ENCODE data around the gene CCDC85C.

CCDC85C gene

GRCh38 chr14:99476864-99477263, 127.1 kb downstream of the CCDC85C start:
- no peak for DNase-seq (ENCODE audit: low read depth in 2 of 2)

GRCh38 chr14:99475660-99476059, 128.3 kb downstream of the CCDC85C start:
- no peak for DNase-seq (ENCODE audit: low read depth in 2 of 2)

- no peak for DNase-seq (ENCODE audit: low read depth in 2 of 2)
Measured at GRCh38 chr14:99475179-99475578, 128.8 kb downstream of the CCDC85C start.

DNA sequence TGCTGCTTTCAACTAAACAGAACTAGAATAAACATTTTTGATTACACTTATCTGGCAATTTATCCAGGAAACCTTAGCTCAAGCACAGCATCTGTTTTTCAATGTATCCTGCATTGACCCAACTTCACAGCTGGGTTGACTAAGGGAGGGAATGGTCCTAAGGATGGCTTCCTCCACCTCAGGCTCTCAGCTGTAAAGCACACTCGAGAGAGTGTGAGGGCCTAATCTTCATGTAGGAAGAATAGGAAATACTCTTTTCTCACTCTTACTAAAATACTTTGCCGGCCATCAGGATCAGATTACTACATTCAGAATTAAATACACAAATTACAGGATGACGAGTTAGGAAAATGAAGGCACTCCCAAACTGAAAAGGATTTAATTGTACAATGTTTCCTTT, 130.5 kb downstream of the CCDC85C start:
- DNase-seq (ENCODE audit: low read depth in 2 of 2) = no peak

- DNase-seq (ENCODE audit: low read depth in 2 of 2) = no peak
Measured at GRCh38 chr14:99472937-99473336, 131.1 kb downstream of the CCDC85C start.

- DNase-seq (ENCODE audit: low read depth in 2 of 2) = no peak
Measured at GRCh38 chr14:99471731-99472130, 132.3 kb downstream of the CCDC85C start.

GRCh38 chr14:99468836-99469592, 135.0 kb downstream of the CCDC85C start:
- no peak for DNase-seq (ENCODE audit: low read depth in 2 of 2)

DNA sequence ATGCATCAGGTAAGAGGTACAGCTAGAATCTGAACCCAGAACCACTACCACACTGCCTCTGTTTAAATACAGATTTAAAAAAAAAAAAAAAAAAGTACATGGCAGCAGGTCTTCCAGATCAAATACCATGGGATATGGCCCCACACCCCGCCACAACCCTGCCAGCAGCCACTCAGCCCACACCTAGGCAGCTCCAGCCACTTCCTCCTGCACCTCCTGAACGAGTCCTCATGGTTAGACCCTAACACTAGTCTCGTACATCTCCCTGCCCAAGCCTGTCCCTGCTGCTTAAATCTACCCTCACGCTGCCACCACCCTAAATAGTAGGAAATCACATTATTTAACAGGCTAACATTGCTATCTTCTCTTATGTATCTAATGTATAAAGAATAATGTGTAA, 135.9 kb downstream of the CCDC85C start:
- DNase-seq (ENCODE audit: low read depth in 2 of 2) = no peak

GRCh38 chr14:99467336-99468078, 136.5 kb downstream of the CCDC85C start:
- DNase-seq (ENCODE audit: low read depth in 2 of 2) = no peak

DNA sequence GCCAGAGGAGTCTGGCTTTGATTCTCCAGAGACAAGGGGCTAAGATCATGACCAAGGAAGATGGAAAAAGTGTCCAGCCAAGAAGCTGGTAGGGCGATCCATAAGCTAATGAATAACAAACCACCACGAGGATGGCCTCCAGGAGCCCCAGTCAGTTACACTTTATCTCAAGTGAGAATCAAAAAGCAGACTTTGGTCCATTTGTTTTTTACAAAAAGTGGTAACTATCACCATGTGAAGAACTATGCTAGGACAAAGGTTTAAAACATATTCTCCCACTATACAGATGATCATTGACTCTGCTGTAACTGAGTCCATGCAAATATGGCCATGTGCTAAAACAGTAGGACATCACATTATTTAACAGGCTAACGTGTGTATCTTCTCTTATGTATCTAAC, 137.2 kb downstream of the CCDC85C start:
- DNase-seq (ENCODE audit: low read depth in 2 of 2) = no peak

DNA sequence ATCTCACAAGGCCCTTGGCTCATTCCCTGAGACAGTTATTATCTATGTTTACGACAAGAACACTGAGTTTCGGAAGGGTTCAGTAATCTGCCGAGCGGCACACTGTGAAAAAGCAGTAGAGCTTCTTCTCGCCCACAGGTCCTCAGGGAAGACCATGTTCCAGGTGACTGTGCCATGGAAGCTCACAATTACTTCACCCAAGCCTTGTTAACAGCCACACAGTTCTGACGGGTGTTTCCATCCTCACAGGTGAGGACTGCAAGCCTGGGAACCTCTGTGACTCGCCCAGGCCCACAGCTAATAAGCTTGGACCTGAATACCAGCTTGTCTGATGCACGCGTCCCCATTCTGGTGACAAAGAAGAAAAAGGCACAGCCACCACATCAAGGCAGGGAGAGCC, 138.7 kb downstream of the CCDC85C start:
- DNase-seq (ENCODE audit: low read depth in 2 of 2) = no peak

DNA sequence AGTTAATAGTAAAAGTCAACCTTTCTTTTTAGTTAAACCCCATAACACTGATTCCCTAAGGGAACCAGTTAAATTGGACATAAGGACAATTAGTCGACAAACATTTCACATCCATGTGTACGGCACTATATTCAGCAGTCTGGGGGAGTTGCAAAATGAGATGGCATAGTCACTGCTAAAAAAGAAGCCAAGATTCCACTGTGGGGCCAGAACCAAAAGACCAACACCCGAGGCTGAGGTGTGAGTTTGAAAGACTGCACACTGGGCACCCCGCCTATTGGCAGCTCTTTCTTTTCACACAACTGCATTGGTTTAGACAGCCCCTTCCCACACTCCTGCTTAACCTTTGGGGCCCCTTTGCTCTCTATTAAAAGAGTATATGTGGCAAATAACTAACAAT, 140.0 kb downstream of the CCDC85C start:
- DNase-seq (ENCODE audit: low read depth in 2 of 2) = no peak

DNA sequence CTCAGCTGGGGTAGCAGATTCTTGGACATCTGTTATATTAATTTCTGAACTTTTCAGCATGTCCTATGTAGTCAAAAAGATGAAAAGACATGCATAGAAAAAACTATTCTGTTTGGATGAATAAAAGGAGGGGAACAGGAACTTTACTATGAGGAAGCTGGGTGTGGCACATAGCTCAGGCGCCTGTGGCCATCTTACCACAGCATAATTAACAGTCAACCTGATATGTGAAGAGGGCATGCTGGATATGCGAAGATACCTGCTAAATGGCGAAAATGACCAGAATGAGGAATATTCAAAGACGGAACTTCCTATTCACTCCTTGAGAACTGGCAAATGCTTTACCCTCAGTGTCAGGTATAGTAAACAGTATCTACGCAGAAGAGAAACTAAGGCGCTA, 141.8 kb downstream of the CCDC85C start:
- no peak for DNase-seq (ENCODE audit: low read depth in 2 of 2)

GRCh38 chr14:99461411-99462085, 142.5 kb downstream of the CCDC85C start:
- DNase-seq (ENCODE audit: low read depth in 2 of 2) = no peak

DNA sequence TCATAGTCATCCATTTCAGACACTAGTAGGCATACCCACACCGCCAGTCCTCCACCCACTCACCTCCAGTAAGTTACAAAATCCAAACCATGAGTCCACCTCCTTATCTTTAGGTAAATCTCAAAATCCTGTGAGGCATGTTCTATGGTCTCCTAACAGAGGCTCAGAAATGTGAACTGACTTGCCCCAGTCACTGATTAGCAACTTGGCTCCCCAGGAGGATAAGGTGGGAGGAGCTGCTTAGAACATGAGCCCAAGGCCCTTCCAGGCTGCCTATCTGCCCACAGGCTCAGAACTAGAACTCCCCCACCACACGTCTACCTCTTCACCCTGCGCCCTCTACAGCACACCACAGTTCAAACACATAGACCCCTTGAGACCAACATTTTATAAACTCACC, 143.2 kb downstream of the CCDC85C start:
- DNase-seq (ENCODE audit: low read depth in 2 of 2) = no peak

DNA sequence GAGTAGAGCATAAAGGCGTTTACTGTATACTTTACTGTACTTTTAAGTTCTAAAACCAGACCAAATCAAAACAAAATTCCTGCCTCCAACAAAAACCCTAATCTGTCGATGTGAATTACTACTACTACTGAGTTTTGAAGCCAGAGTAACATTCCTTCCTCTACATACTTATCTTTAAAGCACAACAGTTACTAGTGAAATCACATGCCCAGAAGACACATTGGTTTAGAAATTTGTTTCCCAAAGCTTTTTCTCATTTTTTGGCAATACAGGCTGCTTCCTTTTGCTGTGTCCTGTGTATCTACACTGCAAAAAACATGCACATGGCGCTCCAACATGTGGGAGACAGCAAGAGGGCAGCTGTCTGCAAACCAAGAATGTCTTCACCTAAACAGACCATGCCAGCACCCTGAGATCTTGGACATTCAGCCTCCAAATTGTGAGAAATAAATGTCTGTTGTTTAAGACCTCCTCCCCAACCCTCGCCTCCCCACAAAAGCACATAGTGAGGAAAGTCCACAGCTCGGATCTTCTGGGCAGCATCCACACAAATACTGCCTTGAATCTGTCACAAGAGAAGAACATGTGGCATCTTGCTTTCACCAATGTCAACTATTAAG, 144.4 kb downstream of the CCDC85C start:
- no peak for DNase-seq (ENCODE audit: low read depth in 2 of 2)

DNA sequence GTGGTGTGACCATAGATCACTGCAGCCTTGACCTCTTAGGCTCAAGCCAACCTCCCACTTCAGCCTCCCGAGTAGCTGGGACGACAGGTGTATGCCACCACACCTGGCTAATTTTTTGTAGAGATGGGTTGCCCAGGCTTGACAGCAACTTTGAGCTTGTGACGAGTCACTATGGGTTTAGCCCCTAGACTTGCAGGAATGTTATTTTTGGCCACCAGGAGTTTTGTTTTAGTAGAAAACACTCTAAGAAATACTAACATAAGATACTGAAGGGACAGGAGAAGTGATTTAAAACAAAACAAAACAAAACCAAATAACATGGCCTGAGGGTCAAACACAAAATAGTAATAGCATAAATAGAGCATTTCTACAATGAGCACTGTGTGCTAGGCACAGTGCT, 149.8 kb downstream of the CCDC85C start:
- DNase-seq (ENCODE audit: low read depth in 2 of 2) = no peak

GRCh38 chr14:99452968-99453367, 151.0 kb downstream of the CCDC85C start:
- DNase-seq (ENCODE audit: low read depth in 2 of 2) = no peak

DNA sequence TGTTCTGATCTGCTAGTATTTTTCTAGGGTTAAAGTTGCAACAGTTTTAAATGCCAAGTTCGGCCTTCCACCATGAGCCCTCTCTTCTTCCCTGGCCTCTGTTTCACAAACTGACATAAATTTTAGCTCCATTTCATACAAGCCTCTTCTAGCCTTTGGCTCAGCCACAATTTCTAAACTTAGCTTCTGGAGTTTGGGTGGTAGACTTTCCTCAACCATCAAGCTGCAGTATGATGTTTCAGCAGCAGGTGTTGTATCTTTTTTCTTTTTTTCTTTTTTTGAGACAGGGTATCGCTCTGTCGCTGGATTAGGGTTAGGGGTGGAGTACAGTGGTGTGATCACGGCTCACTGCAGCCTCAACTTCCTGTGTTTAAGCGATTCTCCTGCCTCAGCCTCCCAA, 152.8 kb downstream of the CCDC85C start:
- DNase-seq (ENCODE audit: low read depth in 2 of 2) = no peak

- DNase-seq (ENCODE audit: low read depth in 2 of 2) = no peak
Measured at GRCh38 chr14:99450266-99450665, 153.7 kb downstream of the CCDC85C start.

Measured in stimulated activated CD4-positive, alpha-beta T cell treated with anti-CD3 and anti-CD28 coated beads, Interleukin-1b, Interleukin-23, amount 100 ng/mL, for 4 hours (primary cell).